Dermis microvascular lymphatic vessel endothelial cell (primary cell): ENCODE measurements around the gene CHD3. TPM values are rescaled to one million over a fixed set of nuclear protein-coding genes. Genes with fewer than 3 reads are reported as not detected.
A peak's percentile ranks its signal among the peaks of the same experiment; 100 is the strongest.
"Not testable (repeated sequence)": the region's sequence is repeated elsewhere in the genome, so short reads cannot be mapped to it uniquely, and the experiment has no call there.

Source experiments
- DNase-seq, 2 donors: peaks; one replicate each; pipeline versions ENCODE4 v3.0.0 to v3.0.0-alpha.2; 2010; ENCODE audit warnings: low read depth in 2 of 2
- total RNA-seq: library from RNA; depleted of rRNA; stranded (reverse); fragments of >200 nt; gene quantifications from 2 replicates; pipeline ENCODE4 v1.2.1, GENCODE V29; 2014

Gene CHD3
- total RNA-seq, 1 donor from 2014 or later = 57.8 TPM

DNA sequence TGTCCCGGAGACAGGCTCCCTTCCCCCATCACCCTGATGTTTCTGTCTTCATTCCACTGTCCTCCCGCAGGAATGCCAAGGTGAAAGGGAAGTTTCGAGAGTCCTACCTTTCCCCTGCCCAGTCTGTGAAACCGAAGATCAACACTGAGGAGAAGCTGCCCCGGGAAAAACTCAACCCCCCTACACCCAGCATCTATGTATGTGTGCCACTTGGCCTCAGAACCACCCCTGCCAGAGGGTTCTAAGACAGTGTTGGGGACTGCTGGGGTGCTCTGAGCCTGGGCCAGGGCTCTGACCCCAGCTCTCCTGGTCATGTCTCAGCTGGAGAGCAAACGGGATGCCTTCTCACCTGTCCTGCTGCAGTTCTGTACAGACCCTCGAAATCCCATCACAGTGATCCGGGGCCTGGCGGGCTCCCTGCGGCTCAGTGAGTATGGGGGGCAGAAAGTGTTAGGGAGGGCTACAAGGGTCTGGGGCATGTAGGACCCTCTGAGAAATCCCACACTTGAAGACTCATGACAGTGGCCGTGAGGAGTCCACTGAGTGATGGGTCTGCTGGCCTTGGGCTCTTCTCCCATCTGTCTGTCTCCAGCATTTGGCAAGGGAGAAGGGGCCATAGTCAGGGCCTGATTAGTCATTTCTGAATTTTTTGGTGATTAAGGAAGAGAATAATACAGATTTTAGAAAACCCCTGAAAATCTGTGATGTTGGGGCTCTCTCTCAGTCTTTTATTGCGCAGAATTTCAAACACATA lies 38.7 kb upstream of the CHD3 start:
- no peak for DNase-seq

DNA sequence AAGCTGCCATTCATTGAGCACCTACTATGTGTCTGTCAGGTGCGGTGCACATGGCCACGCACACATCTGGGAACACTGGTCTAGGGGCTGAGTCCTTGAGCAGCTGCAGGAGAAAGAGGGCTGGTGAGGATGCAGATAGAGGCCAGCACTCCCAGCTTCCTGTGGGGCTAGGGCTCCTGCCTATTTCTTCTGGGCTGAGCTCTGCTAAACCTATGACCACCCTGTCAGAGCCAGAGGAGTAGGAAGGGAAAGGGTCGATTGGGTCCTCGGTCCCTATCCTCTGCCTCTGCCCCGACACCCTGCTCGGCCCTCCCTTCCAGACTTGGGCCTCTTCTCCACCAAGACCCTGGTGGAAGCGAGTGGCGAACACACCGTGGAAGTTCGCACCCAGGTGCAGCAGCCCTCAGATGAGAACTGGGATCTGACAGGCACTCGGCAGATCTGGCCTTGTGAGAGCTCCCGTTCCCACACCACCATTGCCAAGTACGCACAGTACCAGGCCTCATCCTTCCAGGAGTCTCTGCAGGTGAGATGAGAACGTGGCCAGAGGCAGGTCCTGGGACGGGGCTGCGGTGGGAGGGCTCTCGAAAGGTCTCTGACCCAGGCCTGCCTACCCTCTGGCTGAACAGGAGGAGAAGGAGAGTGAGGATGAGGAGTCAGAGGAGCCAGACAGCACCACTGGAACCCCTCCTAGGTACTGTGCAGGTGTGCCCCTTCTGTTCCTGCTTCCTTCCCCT lies 37.7 kb upstream of the CHD3 start:
- no peak for DNase-seq

DNA sequence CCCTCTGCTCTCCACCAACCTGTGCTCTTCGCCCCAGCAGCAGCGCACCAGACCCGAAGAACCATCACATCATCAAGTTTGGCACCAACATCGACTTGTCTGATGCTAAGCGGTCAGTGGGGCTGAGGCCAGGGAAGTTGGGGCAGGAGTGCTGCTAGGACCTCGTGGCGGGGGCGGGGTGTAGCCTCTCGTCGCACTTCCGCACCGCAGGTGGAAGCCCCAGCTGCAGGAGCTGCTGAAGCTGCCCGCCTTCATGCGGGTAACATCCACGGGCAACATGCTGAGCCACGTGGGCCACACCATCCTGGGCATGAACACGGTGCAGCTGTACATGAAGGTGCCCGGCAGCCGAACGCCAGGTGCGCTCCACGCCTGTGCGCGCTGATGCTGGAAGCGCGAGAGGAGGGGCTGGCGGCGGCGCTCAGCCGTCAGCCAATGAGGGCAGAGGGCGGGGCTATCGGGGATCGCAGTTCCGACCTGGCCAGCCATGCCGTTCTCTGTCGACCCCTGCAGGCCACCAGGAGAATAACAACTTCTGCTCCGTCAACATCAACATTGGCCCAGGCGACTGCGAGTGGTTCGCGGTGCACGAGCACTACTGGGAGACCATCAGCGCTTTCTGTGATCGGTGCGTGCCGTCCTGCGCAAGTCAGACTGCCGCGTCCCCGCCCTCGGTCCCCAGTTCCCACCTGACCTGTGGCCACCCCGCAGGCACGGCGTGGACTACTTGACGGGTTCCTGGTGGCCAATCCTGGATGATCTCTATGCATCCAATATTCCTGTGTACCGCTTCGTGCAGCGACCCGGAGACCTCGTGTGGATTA lies 36.9 kb upstream of the CHD3 start:
- peak; percentile 83 to 93 for DNase-seq

DNA sequence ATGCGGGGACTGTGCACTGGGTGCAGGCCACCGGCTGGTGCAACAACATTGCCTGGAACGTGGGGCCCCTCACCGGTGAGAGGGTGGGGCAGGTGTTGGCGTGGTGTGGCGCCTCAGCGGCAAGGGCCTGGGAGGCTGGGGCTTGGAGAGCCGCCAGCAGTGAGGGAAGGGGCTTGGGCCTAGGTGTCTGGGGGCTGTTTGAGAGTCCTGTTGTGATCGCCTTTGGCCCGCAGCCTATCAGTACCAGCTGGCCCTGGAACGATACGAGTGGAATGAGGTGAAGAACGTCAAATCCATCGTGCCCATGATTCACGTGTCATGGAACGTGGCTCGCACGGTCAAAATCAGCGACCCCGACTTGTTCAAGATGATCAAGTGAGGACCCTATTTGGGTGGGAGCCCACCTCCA lies 36.3 kb upstream of the CHD3 start:
- no peak for DNase-seq

DNA sequence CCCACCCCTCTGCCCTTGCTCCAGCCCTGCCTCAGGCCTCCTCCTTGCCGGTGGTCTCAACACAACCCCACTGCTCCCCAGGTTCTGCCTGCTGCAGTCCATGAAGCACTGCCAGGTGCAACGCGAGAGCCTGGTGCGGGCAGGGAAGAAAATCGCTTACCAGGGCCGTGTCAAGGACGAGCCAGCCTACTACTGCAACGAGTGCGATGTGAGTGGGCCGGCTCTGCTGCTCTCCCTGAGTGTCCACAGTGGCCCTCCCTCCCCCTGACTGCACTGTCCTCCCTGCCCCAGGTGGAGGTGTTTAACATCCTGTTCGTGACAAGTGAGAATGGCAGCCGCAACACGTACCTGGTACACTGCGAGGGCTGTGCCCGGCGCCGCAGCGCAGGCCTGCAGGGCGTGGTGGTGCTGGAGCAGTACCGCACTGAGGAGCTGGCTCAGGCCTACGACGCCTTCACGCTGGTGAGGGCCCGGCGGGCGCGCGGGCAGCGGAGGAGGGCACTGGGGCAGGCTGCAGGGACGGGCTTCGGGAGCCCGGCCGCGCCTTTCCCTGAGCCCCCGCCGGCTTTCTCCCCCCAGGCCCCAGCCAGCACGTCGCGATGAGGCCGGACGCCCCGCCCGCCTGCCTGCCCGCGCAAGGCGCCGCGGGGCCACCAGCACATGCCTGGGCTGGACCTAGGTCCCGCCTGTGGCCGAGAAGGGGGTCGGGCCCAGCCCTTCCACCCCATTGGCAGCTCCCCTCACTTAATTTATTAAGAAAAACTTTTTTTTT lies 35.5 kb upstream of the CHD3 start:
- DNase-seq = no peak

DNA sequence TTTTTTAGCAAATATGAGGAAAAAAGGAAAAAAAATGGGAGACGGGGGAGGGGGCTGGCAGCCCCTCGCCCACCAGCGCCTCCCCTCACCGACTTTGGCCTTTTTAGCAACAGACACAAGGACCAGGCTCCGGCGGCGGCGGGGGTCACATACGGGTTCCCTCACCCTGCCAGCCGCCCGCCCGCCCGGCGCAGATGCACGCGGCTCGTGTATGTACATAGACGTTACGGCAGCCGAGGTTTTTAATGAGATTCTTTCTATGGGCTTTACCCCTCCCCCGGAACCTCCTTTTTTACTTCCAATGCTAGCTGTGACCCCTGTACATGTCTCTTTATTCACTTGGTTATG lies 34.9 kb upstream of the CHD3 start:
- no peak for DNase-seq

DNA sequence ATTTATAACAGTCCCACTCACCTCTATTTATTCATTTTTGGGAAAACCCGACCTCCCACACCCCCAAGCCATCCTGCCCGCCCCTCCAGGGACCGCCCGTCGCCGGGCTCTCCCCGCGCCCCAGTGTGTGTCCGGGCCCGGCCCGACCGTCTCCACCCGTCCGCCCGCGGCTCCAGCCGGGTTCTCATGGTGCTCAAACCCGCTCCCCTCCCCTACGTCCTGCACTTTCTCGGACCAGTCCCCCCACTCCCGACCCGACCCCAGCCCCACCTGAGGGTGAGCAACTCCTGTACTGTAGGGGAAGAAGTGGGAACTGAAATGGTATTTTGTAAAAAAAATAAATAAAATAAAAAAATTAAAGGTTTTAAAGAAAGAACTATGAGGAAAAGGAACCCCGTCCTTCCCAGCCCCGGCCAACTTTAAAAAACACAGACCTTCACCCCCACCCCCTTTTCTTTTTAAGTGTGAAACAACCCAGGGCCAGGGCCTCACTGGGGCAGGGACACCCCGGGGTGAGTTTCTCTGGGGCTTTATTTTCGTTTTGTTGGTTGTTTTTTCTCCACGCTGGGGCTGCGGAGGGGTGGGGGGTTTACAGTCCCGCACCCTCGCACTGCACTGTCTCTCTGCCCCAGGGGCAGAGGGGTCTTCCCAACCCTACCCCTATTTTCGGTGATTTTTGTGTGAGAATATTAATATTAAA lies 34.4 kb upstream of the CHD3 start:
- no peak for DNase-seq

DNA sequence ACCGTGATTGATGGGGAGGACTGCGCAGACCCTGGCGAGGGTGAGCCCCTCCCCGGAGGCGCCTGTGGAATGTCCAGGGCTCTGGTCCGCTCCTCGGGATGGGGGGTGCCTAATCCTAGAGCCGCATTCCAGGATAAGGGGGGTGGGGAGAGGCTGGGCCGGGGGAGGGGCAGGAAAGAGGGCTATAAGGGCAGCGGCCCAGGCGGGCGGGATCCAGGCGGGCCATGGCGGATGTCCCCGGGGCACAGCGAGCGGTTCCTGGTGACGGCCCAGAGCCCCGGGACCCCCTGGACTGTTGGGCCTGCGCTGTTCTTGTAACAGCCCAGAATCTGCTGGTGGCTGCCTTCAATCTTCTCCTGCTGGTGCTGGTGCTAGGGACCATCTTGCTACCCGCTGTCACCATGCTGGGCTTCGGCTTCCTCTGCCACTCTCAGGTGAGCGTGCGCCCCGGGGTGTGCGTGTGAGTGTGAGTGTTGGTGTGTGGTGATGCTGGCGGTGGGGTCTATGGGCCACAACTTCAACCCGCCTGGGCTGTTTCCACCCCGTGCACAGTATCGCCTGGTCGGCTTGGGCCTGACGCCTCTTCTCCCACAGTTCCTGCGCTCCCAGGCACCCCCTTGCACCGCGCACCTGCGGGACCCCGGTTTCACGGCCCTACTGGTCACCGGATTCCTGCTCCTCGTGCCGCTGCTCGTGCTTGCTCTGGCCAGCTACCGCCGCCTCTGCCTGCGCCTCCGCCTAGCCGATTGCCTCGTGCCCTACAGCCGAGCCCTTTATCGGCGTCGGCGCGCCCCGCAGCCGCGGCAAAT lies 33.5 kb upstream of the CHD3 start, which contains the start of gene TMEM88:
TSS of gene TMEM88 (plus strand) at position 216 of the 809 bp plus-strand sequence. CDS start at position 225, 9 bp downstream.
- peak in 1 of 2 donors; percentile 37 for DNase-seq

DNA sequence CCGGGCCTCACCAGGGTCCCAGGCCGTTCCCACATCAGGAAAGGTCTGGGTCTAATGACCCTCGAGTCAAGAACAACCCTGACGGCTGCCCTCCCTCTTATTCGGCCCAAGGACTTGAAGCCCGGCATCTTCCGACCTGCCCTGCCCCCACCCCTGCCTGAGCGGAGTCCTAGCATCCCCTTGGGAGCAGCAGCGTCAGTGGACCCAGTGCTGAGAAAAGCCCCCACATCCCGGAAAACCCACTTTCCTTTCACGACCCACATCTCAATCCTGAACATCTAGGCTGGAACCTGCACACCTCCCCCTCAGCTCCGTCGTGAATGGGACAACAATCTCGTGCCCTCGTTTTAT lies 33.0 kb upstream of the CHD3 start:
- no peak for DNase-seq

DNA sequence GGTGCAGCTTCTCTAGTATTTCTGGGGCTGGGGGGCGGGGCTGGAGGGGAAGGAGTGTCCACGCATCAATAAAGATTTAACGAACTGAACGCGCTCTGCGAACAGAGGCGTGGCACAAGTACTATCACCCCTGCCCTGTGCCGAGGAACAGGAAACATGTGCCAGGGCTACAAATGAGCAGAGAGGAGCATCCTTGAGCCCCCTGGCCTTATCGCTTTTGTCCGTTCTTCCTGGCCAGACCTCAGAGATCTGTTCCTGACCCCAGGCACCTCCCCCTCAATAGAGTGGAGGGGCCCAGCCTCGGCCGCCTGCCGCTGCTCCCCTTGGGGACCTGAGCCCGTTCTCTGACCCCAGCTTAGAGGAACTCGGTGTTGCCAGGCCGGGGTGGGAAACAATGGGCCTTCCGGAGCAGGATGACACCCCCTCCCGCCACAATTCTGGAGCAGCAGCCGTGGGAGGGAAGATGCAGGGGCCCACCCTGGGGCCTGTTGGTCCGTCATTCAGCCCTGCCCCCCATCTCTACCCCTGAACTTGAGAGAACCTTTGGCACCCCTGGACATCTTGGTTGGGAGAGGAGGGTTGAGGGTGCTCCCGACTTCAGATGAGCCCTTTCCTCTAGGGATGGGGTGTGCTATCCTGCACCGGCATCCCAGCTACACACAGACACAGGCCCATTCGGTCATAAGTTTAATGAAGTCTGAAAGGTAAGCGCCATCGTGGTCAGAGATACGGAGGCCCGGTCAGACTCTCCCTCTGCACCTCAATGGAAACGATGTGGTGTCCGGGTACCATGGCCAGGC lies 32.4 kb upstream of the CHD3 start:
- DNase-seq = peak; percentile 76 to 85

DNA sequence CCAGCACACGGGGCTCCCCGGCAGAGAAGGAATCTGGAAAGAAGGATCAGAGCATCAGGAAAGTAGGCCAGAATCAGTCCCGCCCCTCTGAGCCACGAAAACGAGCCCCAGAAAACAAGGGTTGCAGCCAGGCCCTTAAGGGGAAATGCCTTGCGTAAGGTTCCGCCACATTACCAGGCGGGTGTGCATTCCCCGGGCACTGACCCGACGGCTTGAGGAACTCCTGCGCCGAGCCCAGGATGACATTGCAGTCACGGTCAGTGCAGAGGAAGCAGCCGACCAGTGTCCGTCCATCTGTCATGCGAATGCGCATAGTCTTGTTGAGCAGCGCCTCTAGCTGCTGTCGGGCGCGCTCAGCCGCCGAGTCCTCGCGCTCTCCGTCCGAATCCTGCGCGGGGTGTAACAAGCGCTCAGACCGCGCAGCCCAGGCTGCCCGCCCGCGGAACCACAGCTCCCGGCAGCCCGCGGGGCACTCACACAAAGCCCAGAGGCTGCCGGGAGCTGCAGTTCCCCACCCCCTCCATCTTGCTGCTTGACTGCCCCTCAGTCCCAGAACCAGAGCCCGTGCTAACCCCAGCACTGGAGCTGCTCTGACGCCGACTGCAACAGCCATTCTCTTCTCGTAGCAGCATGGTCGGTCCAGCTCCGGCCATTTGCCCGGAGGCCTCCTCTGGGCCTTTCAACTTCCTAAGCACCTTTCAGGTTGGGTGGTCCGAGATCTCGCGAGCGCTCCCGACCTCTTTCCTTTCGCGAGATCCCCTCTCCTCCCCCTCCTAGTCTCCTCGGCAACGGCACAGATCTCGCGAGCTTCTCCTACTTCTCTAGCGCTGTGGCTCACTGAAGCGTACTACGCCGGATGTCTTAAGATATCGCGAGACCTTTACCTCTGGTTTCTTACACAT lies 31.5 kb upstream of the CHD3 start, which contains the start of gene NAA38:
TSS of gene NAA38 (minus strand) at position 749 of the 902 bp plus-strand sequence. CDS start at position 653, 96 bp downstream.
- DNase-seq = peak; percentile 99

DNA sequence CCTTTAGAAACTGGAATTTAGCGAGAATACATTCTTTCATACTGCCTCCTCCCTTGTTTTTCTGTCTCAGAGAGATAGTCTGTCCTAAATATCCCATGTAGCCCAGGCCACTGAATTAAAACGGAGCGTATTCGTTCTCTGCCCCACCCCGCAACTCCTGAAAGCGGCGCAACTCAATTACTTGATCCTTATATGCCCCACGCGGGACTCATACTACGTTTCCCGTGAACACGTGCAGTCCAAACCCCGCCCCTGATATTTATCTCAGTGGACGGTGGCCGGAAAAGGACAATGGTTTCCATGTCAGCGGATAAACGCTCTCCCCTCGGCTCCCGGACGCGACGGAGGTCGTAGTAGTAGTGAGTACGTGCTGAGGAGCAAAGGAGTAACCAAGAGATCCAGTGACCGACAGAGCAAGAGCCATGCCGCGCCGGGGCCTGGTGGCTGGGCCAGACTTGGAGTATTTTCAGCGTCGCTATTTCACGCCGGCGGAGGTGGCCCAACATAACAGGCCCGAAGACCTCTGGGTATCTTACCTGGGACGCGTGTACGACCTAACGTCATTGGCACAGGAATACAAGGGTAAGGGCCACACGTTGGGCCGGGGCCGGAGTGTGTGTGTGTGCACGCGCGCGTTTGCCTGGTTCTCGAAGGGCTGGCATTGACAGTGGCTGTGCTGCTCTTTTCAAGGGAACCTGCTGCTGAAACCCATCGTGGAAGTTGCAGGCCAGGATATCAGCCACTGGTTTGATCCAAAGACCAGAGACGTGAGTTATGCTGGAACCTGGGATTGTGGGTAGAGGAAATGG lies 30.7 kb upstream of the CHD3 start, which contains the start of gene CYB5D1:
TSS of gene CYB5D1 (plus strand) at position 291 of the 809 bp plus-strand sequence. CDS start at position 423, 132 bp downstream.
- DNase-seq = peak; percentile 92 to 95

DNA sequence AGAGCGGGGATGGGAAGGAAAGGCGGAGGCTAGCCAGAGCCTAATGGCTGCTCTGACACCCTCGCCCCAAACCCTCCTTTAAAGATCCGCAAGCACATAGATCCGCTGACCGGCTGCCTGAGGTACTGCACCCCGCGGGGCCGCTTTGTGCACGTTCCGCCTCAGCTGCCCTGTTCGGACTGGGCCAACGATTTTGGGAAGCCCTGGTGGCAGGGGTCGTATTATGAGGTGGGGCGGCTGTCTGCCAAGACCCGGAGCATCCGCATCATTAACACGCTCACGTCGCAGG lies 30.1 kb upstream of the CHD3 start:
- DNase-seq = peak in 1 of 2 donors; percentile 58

DNA sequence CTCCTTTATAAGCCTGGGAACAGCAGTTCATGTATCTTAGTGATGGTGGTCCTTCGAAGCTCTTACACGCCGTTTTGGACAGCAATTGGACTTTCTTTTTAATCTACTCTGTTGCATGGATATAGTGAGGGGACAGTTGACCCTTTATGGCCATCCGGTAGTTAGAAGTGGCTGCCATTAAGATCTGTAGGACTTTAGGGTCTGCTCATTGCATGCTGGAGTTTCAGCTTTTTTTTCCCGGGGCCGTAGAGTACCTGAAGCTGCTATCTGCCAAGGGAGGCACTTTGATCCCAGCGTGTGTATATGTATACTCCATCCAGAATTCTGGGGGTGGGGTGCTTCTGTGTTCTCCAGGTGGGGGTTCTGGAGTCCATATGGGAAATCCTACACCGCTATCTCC lies 29.6 kb upstream of the CHD3 start:
- DNase-seq = no peak

DNA sequence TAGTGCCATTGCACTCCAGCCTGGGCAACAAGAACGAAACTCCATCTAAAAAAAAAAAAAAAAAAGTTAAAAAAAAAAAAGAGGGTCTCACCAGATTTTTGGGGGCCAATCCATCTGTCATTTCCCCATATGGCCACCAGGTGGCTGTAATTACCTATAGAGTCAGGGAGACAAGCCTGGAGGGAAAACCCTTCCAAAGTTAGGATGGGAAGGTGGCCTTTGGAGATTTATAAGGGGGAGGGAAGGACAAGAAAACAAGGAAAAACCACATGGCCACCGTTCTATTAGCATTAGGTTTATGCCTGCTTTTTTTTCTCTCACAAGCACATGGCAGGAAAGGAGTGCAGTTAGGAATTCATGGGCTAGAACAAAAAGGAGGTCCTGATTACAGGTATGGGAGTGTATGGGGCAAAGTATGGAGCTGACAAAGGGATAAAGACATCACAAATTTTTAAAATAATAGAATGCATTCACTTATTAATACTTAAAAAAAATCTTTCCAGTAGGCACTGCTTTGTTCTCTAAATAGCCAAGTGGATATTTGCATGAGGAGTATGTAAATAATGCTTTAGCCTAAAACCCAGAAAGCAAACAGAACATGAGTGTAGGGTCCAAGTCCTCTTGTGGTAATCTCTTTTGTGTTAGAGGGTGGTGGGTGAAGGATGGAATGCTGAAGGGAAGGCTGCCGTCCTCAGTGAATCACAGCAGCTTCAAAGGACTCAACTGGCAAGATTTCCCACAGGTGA lies 25.7 kb upstream of the CHD3 start:
- DNase-seq = peak in 1 of 2 donors; percentile 58

DNA sequence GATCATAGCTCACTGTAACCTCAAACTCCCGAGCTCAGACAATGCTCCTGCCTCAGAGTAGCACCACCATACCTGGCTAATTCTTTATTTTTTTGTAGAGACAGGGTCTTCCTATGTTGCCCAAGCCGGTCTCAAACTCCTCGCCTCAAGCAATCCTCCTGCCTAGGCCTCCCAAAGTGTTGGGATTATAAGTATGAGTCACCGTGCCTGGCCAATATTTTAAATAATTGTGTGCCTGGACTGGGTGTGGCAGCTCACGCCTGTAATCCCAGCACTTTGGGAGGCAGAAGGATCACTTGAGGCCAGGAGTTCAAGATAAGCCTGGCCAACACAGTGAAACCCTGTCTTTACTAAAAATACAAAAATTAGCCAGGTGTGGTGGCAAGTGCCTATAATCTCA lies 24.2 kb upstream of the CHD3 start:
- not testable (repeated sequence) for DNase-seq
